GM18858 (cell line): Measurements from ENCODE around the gene IGLL1.
"Not testable (repeated sequence)": the region's sequence is repeated elsewhere in the genome, so short reads cannot be mapped to it uniquely, and the experiment has no call there.

Experiments
- ATAC-seq: cut with Tn5 transposase; IDR thresholded peaks from one replicate; pipeline ENCODE4 v1.9.1; 2021; ENCODE audit not compliant: unreplicated experiment

IGLL1 gene

DNA sequence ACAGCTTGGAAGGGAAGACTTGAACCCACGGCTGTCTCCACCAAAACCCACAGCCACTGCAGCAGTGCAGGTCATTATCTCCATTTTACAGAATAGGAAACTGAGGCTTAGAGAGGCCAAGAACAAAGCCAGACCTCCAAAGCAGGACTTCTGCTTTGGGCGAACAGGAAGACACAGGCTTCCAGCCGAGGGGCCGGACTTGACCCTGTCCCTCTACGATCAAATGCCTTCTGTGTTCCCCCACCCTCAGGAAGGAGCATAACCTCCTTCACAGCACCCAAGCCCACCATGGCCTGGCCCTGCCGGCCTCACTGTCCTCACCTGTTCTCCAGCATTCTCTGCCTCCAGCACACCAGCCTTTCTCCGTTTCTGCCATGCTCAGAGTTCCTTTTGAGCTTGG lies 15.8 kb downstream of the IGLL1 start:
- no peak for ATAC-seq

DNA sequence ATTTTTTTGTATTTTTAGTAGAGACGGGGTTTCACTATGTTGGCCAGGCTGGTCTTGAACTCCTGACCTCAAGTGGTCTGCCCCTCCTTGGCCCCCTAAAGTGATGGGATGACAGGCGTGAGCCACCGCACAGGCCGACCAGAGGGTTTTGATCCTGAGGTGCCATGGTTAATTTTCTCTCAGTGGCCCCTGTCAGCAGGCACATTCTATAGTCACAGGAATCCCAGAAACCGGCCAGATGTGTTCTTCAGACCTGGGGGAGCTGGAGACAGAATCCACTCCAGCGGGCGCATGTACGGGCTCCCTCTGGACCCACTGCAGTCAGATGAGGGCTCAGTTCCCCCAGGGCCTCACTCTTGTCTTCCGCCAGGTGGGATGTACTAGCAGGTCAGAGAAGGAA lies 17.0 kb downstream of the IGLL1 start:
- no peak for ATAC-seq

DNA sequence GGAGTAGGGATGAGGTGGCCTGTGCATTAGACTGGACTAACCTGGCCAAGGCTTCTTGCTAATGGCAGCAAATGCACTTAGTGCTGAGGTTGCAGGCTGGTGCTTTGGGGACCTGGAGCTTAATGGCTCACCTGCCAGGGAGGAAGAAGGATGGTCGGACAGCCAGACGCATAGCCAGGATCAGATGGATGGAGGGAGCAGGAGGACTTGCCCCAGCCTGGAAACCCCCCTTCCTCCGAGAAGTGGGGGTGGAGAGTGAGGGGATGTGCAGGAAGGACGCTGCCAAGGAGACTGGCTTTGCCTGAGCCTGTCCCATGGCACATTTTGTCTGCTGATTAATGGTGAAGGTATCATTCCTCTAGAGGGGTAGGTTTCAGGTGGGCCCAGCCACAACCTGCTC lies 17.9 kb downstream of the IGLL1 start:
- ATAC-seq: no peak

DNA sequence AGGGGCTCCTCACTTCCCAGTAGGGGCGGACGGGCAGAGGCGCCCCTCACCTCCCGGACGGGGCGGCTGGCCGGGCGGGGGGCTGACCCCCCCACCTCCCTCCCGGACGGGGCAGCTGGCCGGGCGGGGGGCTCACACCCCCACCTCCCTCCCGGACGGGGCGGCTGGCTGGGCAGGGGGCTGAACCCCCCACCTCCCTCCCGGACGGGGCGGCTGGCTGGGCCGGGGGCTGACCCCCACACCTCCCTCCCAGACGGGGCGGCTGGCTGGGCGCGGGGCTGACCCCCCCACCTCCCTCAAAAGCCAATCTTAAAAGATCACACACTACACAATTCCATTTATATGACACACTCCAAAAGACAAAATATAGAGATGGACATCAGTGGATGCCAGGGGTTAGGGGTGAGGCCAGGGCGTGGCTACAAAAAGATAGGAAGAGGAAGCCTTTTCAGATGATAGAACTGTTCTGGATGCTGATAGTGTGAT lies 19.0 kb downstream of the IGLL1 start:
- ATAC-seq: not testable (repeated sequence)

DNA sequence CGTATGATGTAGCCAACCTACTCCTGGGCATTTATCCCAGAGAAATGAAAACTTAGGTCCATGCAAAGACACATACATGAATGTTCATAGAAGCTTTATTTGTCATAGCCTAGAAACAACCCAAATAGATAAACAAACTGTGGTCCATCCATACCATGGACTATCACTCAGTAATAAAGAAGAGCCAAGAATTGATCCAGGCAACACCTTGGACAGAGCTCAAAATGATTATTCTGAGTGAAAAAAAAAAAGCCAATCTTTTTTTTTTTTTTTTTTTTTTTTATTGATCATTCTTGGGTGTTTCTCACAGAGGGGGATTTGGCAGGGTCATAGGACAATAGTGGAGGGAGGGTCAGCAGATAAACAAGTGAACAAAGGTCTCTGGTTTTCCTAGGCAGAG lies 19.9 kb downstream of the IGLL1 start:
- ATAC-seq: not testable (repeated sequence)

DNA sequence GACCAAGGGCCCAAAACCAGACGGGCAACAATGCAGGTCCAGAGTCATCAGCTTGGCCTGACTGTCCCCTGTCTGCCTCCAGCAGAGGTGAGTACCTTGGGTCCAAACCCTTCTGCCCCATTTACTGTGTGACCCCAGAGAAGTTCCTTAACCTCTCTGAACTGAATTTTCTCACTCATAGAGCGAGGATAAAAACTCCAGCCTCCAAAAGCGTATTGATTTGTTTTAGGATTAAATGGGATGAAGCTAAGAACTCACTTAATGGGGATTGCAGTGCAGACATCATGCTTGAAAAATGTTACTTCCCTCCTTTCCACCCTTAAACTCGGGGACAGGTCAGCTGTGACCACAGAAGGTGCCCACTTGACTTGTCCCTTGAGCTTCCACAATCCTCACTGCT lies 22.6 kb downstream of the IGLL1 start:
- ATAC-seq: no peak

DNA sequence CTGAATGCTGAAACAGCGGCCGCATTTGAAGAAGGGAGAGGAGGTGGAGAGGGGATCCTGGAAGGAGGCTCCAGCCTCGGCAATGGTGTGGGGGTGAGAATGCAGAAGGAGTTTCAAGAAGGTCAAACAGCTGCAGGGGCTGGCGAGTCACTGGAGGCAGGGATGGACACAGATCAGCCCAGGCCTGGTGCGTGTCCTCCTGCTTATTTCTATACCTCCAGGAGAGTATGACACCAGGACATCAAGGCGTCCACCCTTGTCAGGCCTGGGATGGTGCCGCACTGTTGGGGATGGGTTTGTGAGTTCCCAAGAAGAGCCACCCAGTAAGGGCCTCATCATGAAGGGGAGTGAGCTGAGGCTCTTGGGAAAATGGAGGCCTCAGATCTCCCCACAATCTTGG lies 23.1 kb downstream of the IGLL1 start:
- no peak for ATAC-seq

DNA sequence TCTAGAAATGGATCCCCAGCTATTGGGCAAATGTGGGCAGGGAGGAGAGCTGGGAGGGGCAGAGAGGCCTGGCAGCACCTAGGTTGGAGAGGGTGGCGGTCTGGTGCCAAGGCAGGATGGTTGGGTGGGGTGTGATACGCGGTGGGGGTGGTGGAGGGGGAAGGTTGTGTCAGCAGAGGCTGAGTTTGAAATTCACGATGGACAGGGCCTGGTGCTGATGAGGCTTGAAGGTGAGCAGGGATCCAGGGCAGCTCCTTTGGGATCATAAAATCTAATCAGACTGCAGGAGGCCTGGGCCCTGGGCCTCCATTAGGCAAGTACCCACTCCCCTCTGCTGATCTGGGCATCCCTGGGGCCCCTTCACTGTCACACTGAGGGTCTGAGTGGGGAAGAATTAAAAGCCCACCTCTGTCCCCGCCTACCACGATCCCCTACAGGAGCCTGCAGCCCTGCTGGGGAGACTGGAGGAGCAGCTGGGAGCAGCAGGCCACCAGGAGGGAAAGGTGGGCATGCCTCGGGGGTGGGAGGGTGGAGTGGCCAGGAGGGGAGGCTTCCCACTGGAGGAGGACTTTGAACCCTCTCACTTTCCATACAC lies 24.0 kb downstream of the IGLL1 start:
- no peak for ATAC-seq

DNA sequence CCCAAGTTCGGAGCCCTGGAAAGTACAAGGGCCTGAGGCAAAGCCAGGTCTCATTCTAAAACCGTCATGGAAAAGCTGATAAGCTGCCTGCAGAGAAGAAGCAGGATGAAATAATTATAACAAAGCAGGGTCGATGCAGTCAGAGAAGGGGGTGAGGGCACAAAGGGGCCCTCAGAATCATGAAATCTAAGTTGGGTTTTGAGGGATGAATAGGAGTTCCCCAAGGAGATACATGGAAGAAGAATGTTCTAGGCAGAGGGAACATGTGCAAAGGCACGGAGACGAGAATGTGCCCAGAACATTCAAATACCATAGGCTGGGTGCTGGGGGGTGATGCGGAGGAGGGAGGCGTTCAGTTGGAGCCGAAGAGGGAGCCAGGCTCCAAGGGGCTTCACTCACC lies 25.0 kb downstream of the IGLL1 start:
- no peak for ATAC-seq

DNA sequence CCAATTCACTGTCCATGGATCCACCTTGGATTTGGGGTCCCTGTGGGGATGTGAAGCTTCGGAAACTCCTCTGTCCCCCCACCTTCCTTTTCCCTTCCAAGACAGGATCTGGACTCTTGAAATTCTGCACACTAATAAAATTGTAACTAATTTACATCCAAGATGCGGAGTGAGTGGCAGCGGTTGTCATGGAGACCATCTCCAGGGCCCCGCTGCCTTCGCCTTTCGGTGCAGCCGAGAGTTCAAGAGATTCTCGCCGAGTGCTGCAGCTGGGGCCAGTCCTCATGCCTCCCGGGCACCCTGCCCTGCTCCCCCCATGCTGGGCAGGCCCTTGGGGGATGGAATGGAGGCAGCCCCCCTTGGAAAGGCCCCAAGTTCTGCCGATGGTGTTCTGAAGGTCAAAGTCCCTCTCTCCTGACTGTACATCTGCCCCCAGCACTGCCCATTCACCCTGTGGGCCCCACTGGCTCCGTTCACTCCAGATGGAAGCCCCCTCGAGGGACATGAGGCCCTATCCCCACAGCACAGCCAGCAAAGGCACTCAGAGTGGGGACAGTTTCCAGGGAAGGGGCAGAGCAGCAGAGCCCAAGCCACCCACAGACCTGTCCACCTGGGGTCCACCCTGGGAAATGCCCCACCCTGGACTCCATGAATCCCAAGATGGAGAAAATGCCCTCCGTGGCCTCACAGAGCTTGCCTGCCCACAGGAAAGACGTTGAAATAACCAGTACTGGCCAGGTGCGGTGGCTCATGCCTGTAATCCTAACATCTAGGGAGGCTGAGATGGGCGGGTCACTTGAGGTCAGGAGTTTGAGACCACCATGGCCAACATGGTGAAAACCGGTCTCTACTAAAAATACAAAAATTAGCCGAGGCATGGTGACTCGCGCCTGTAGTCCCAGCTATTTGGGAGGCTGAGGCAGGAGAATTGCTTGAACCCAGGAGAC lies 25.9 kb downstream of the IGLL1 start:
- no peak for ATAC-seq

DNA sequence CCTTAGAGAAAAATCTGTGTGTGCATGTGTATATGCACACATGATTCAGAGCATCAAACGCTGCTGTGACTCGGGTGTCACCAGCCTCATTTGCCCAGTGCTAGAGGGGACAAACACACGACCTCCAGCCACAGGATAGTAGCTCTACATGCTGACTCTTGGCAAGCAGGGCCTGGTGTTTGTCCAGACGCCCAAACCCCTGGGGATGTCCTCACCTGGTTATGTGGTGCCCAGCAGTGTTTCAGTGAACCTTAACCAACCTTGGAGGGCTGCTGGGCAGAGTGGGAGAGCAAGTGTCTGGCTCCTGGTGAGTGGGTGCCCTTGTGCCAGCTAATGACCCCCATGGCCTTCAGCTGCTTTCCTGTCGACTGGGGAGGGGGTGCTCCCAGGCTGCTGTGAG lies 26.7 kb downstream of the IGLL1 start:
- no peak for ATAC-seq

DNA sequence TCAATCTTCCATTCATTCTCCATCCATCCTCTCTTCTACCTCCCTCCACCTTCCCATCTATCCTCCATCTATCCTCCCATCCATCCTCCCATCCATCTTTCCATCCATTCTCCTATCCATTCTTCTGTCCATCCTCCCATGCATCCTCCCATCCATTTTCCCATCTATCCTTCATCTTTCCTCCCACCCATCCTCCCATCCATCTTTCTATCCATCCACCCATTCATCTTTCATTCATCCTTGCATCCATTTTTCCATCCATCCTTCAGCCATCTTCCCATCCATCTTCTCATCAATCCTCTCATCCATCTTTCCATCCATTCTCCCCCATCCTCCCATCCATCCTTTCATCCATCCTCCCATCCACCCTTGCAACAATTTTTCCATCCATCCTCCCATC lies 27.5 kb downstream of the IGLL1 start:
- no peak for ATAC-seq

DNA sequence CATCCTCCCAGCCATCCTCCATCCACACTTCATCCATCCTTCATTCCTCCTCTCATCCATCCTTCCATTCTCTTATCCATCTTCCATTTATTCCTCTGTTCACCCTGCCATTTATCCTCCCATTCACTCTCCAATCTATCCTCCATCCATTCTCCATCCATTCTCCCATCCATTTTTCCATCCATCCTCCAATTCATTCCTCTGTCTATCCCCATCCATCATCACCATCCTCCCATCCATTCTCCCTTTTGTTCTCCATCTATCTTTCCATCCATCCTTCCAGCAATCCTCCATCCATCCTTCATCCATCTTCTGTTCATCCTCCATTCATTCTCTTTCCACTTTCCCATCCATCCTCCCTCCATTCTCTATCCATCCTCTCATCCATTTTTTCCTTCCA lies 28.7 kb downstream of the IGLL1 start:
- no peak for ATAC-seq

DNA sequence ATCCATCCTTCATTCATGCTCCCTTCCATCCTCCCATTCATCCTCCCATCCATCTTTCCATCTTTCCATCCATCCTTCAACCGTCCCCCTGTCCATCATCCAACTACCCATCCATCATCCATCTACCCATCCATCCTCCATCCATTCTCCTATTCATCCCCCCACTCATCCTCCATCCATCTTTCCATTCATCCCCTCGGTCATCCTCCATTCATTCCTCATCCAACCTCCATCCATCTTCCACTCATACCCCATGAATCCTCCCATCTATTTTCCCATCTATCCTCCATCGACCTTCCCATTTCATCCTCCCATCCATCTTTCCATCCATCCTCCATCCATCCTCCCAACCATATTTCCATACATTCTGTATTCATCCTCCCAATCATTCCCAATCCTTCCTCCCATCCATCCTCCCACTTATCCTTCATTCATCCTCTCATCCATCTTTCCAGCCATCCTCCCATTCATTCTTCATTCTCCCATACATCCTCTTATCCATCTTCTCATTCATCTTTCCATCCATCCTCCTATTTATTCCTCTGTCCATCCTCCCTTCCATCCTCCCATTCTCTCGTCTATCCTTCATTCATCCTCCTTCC lies 29.9 kb downstream of the IGLL1 start:
- no peak for ATAC-seq

DNA sequence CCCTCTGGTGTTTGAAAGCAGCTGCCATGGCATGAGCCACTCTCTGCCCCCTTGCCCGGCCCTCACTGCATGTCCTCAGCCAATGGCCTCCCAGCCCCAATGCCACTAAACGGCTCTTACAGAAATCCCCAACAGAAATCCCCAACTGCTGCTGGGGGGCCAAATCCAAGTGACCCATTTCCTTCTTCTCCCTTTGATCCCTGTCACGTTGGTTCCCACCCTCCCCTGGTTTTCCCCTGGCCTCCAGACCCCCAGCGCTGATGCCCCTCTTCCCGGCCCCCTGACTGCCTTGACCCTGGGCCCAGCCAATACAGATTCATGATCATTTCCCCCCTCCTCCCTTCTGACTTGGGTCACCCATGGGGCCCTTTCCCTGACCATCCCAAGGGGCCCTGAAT lies 30.9 kb downstream of the IGLL1 start:
- ATAC-seq: no peak

DNA sequence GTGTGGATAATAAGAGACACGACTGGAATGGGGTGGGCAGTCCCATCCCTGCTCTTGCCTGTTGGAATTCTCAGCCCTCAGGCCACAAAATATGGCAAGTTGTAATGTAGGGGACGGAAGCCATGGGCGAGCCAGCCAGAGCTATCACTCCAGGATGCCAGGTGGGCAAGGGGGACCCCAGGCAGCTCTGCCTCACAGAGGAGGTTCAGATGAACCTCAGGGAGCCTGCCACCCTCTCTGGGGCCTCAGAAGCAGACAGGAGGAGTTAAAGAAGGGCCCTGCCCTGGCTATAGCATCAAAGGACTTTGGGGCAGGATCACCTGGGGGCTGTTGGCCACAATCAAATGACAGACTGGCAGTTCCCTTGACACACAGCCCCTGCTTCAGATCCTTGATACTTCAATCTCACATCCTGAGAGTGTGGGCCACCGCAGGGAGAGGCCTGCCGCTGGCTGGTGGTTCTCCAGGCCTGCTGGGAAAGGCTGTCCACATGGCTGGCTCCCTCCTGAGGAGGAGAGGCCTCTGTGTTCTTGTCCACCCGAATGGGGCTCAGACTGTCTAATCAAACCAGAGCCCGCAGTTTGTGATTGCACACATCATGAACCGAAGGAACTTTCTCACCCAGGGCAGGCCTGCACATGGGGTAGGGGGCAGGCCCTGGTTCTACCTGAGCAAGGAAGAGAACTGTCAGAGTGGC lies 31.4 kb downstream of the IGLL1 start:
- ATAC-seq: no peak

DNA sequence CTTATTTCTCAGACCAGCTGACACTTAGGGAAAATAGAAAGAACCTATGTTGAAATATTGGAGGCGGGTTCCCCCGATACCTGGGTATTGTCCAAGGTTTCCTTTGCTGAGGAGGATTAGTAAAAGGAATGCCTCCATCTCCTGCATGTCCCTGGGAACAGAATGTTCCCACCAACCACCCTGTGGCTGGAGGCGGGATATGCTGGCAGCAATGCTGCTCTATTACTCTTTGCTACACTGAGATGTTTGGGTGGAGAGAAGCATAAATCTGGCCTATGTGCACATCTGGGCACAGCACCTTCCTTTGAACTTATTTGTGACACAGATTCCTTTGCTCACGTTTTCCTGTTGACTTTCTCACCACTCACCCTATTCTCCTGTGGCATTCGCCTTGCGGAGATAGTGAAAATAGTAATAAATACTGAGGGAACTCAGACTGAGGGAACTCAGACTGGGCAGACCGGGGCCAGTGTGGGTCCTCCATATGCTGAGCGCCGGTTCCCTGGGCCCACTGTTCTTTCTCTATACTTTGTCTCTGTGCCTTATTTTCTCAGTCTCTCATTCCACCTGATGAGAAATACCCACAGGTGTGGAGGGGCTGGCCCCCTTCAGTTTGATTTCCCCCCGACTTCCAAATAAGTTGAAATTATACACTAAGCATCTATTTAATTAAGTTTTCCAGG lies 32.1 kb downstream of the IGLL1 start:
- ATAC-seq: no peak

DNA sequence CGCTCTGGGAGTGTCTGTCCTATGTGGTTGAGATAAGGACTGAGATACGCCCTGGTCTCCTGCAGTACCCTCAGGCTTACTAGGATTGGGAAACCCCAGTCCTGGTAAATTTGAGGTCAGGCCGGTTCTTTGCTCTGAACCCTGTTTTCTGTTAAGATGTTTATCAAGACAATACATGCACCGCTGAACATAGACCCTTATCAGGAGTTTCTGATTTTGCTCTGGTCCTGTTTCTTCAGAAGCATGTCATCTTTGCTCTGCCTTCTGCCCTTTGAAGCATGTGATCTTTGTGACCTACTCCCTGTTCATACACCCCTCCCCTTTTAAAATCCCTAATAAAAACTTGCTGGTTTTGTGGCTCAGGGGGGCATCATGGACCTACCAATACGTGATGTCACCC lies 32.7 kb downstream of the IGLL1 start:
- not testable (repeated sequence) for ATAC-seq

DNA sequence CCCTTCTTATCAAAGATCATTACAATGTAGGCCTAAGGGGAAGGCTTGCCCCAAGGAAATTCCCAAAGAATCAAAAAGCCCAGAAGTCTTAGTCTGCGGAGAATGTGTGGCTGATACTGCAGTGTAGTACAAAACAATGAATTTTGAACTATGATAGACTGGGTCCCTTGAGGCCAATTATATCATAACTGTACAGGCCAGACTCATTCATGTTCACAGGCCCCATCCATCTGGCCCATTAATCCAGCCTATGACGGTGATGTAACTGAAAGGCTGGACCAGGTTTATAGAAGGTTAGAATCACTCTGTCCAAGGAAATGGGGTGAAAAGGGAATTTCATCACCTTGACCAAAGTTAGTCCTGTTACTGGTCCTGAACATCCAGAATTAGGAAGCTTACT lies 35.2 kb downstream of the IGLL1 start:
- no peak for ATAC-seq

DNA sequence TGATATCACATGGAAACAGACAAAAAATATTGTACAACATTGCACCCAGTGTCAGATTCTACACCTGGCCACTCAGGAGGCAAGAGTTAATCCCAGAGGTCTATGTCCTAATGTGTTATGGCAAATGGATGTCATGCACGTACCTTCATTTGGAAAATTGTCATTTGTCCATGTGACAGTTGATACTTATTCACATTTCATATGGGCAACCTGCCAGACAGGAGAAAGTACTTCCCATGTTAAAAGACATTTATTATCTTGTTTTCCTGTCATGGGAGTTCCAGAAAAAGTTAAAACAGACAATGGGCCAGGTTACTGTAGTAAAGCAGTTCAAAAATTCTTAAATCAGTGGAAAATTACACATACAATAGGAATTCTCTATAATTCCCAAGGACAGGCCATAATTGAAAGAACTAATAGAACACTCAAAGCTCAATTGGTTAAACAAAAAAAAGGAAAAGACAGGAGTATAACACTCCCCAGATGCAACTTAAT lies 36.5 kb downstream of the IGLL1 start:
- not testable (repeated sequence) for ATAC-seq

DNA sequence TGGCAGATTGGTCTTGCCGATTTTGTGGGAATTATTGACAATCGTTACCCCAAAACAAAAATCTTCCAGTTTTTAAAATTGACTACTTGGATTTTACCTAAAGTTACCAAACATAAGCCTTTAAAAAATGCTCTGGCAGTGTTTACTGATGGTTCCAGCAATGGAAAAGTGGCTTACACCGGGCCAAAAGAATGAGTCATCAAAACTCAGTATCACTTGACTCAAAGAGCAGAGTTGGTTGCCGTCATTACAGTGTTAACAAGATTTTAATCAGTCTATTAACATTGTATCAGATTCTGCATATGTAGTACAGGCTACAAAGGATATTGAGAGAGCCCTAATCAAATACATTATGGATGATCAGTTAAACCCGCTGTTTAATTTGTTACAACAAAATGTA lies 37.2 kb downstream of the IGLL1 start:
- ATAC-seq: no peak
